Bronchial epithelial cell (primary cell): Measurements from ENCODE around the gene FANK1. TPM values are rescaled to one million over a fixed set of nuclear protein-coding genes. Genes with fewer than 3 reads are reported as not detected.
"Not testable (repeated sequence)": the region's sequence is repeated elsewhere in the genome, so short reads cannot be mapped to it uniquely, and the experiment has no call there.

Experiments used
- DNase-seq: peaks from one replicate; pipeline ENCODE4 v3.0.0-alpha.2; 2010; ENCODE audit warnings: low read depth
- FAIRE-seq: peaks from 2 replicates; lab custom pipeline; 2011; peaks lifted over from hg19 to GRCh38; lab: Jason Lieb, UNC
- H3K27me3 ChIP-seq: 2 replicates; pipeline ENCODE4 v1.5.1; 2011; ENCODE audit warnings: low read length; ENCODE audit not compliant: control insufficient read depth, insufficient read depth
- H3K36me3 ChIP-seq: 2 replicates; pipeline ENCODE4 v1.5.1; 2011; ENCODE audit warnings: low read length; ENCODE audit not compliant: control insufficient read depth, insufficient read depth
- H3K4me3 ChIP-seq: 2 replicates; pipeline ENCODE4 v1.5.1; 2011; ENCODE audit warnings: mild to moderate bottlenecking, low read depth, low read length, control low read depth
- total RNA-seq: library from RNA; depleted of rRNA; stranded (reverse); fragments of >200 nt; gene quantifications from 2 replicates; pipeline ENCODE4 v1.2.1, GENCODE V29; 2014
- TF ChIP-seq, protein P1 (sequence below): IDR thresholded peaks from 2 replicates; pipeline ENCODE4 v1.5.1; 2011; ENCODE audit warnings: mild to moderate bottlenecking, moderate library complexity, low read length, control low read depth, inconsistent platforms; ENCODE audit not compliant: insufficient read depth, severe bottlenecking

FANK1 gene
- total RNA-seq, 1 donor from 2014 or later = 2.1 TPM

- not testable (repeated sequence) for H3K27me3 ChIP-seq, DNase-seq, H3K36me3 ChIP-seq, FAIRE-seq, H3K4me3 ChIP-seq
These were observed 25.4 kb downstream of the FANK1 start for GRCh38 chr10:125921643-125922306.

- DNase-seq = no peak
- H3K36me3 ChIP-seq = no peaks in the 10 kb centered on the region
- TF ChIP-seq, protein P1, sequence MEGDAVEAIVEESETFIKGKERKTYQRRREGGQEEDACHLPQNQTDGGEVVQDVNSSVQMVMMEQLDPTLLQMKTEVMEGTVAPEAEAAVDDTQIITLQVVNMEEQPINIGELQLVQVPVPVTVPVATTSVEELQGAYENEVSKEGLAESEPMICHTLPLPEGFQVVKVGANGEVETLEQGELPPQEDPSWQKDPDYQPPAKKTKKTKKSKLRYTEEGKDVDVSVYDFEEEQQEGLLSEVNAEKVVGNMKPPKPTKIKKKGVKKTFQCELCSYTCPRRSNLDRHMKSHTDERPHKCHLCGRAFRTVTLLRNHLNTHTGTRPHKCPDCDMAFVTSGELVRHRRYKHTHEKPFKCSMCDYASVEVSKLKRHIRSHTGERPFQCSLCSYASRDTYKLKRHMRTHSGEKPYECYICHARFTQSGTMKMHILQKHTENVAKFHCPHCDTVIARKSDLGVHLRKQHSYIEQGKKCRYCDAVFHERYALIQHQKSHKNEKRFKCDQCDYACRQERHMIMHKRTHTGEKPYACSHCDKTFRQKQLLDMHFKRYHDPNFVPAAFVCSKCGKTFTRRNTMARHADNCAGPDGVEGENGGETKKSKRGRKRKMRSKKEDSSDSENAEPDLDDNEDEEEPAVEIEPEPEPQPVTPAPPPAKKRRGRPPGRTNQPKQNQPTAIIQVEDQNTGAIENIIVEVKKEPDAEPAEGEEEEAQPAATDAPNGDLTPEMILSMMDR = no peak
- H3K27me3 ChIP-seq = no peaks in the 10 kb centered on the region
- H3K4me3 ChIP-seq = no peak overlapping the region
- no peak for FAIRE-seq
These were observed 29.0 kb downstream of the FANK1 start for GRCh38 chr10:125925262-125925834.

DNA sequence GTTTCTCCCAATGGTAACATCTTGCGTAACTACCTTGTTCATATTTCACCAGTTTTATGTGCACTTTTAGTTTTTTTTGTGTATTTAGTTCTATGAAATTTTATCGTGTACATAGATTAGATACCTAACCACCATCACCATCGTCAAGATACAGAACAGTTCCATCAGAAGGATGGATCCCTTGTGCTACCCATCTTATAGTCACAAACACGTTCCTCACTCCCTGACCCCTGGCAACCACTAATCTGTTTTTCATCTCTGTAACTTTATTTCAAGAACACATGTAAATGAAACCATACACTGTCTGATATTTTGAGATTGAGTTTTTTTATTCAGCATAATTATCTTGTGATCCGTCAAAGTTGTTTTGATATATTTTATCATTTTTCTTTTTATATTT, 29.9 kb downstream of the FANK1 start:
- no peaks in the 10 kb centered on the region for H3K36me3 ChIP-seq
- no peak for FAIRE-seq
- no peak overlapping the region for H3K4me3 ChIP-seq
- no peaks in the 10 kb centered on the region for H3K27me3 ChIP-seq
- TF ChIP-seq, protein P1 = no peak
- DNase-seq = no peak

DNA sequence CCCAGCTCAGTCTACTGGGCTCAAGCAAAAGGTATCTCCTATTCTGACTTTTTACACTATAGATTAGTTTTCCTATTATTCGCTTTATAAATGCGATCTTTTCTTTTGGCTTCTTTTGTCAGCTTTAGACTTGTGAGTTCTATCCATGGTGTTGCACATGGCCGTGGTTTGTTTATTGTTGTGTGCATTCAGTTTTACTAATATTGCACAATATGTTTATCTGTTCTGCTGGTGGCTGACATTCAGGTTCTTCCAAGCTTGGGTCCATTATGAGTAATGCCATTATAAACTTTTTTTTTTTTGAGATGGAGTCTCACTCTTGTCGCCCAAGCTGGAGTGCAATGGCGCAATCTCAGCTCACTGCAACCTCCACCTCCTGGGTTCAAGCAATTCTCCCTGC, 30.9 kb downstream of the FANK1 start:
- not testable (repeated sequence) for DNase-seq, FAIRE-seq, H3K27me3 ChIP-seq, H3K36me3 ChIP-seq, H3K4me3 ChIP-seq

GRCh38 chr10:125928928-125929585, 32.7 kb downstream of the FANK1 start:
- DNase-seq = no peak
- TF ChIP-seq, protein P1 = no peak

GRCh38 chr10:125929618-125930017, 33.3 kb downstream of the FANK1 start:
- no peak overlapping the region for H3K4me3 ChIP-seq
- DNase-seq (no peak), FAIRE-seq (no peak)
- TF ChIP-seq, protein P1 = no peak
- no peaks in the 10 kb centered on the region for H3K27me3 ChIP-seq
- H3K36me3 ChIP-seq = no peaks in the 10 kb centered on the region

More at GRCh38 chr10:125928928-125929585, 32.7 kb downstream of the FANK1 start:
- FAIRE-seq = no peak
- Histone ChIP-seq H3K4me3 (no peak overlapping the region), H3K36me3 (no peaks in the 10 kb centered on the region), H3K27me3 (no peaks in the 10 kb centered on the region)
